GM13976 (cell line): Measurements from ENCODE around the gene ARID5B.

Source experiments
- DNase-seq: peaks from one replicate; pipeline ENCODE4 v3.0.0; 2012; ENCODE audit warnings: low spot score
- in situ Hi-C: fragments of 300-500 bp; cut with MboI; formaldehyde crosslinking; loops from one replicate; pipeline ENCODE4 v1.12.0; 2022; ENCODE audit warnings: low sequenced_read_pairs, mixed read lengths, inconsistent platforms; ENCODE audit not compliant: unreplicated experiment
- TF ChIP-seq, protein P1 (sequence below): IDR thresholded peaks from 2 replicates; pipeline ENCODE4 v1.5.1; 2012; ENCODE audit warnings: borderline replicate concordance, mild to moderate bottlenecking; ENCODE audit not compliant: insufficient read depth; ENCODE audit errors: extremely low read depth, missing control alignments, control extremely low read depth

Gene ARID5B

DNA sequence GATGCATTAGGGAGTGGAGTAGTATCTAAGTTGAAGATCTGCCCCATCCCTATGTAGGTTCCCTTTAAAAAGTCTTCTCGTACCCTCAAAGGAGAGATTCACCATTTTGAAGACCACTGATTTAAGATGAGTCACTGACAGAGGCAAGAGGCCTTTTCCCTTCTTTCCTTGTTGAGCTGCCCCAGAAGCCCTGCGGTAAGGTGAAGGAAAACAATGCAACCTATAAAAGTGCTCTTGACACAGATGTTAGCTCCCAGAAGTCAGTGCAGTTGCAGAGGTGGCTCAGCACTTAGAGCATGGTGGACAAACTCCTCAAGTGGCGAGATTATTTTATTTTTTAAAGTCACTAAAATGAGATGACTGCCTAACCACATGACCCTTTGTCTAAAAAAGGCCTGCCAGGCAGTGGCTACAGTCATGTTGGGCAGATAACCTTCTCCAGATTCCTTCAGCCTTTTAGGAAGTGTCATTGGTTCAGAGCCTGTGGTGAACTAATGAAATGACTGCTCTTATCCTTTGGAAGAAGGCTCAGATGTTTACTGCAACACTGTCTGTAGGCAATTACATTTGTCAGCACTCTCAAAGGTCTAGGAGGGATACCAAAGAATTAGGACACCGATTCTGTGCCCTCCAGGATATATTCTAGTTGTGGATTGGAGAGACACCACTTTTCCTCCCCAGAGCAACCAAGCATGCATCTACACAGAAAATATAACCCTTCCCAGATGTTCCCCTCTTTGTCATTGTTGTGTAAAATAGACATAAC is 88.7 kb downstream of the ARID5B start:
- TF ChIP-seq, protein P1, sequence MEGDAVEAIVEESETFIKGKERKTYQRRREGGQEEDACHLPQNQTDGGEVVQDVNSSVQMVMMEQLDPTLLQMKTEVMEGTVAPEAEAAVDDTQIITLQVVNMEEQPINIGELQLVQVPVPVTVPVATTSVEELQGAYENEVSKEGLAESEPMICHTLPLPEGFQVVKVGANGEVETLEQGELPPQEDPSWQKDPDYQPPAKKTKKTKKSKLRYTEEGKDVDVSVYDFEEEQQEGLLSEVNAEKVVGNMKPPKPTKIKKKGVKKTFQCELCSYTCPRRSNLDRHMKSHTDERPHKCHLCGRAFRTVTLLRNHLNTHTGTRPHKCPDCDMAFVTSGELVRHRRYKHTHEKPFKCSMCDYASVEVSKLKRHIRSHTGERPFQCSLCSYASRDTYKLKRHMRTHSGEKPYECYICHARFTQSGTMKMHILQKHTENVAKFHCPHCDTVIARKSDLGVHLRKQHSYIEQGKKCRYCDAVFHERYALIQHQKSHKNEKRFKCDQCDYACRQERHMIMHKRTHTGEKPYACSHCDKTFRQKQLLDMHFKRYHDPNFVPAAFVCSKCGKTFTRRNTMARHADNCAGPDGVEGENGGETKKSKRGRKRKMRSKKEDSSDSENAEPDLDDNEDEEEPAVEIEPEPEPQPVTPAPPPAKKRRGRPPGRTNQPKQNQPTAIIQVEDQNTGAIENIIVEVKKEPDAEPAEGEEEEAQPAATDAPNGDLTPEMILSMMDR: no peak
- no peak for DNase-seq
- in situ Hi-C loops: no loop called here

GRCh38 chr10:61990761-61991135 is 89.2 kb downstream of the ARID5B start:
- DNase-seq: no peak
- TF ChIP-seq, protein P1: no peak
- in situ Hi-C loops: no loop called here

DNA sequence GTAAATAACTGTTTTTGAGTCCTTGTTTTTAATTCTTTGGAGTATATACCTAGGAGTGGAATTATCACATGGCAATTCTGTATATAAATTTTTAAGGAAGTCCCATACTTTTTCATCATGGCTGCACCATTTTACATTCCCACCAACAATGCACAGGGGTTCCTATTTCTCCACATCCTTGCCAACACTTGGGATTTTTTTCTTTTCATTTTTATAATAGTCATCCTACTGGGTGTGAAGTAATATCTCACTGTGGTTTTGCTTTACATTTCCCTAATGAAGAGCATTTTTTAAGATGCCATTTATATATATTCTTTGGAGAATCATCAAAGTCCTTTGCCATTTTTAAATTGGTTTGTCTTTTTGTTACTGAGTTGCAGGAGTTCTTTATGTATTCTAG is 89.7 kb downstream of the ARID5B start:
- in situ Hi-C loops: no loop called here
- TF ChIP-seq, protein P1: no peak

DNA sequence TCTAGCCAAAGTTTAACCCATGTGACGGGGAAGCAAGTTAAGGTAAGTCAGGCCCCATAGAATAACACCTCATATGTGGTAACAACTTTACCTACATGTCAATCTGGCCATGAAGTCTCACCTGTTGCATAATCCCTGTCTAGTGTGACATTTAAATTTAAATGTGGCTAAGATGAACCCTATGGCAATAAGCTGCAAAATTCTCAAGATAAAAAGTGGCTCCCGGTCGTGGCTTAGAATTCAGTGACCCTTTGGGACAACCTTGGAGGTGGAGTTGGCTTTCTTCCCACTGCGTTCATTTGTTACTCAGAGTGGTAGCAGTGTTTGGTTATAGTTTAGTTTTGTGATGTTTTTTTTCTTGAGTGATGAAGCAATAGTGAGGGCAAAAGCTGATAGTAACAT is 90.6 kb downstream of the ARID5B start:
- no peak for DNase-seq
- TF ChIP-seq, protein P1: no peak
- in situ Hi-C loops: no loop called here

More for the DNA sequence above, 89.7 kb downstream of the ARID5B start:
- DNase-seq: no peak

GRCh38 chr10:61992671-61993668 is 91.5 kb downstream of the ARID5B start:
- TF ChIP-seq, protein P1: no peak
- peak; percentile 18 for DNase-seq

DNA sequence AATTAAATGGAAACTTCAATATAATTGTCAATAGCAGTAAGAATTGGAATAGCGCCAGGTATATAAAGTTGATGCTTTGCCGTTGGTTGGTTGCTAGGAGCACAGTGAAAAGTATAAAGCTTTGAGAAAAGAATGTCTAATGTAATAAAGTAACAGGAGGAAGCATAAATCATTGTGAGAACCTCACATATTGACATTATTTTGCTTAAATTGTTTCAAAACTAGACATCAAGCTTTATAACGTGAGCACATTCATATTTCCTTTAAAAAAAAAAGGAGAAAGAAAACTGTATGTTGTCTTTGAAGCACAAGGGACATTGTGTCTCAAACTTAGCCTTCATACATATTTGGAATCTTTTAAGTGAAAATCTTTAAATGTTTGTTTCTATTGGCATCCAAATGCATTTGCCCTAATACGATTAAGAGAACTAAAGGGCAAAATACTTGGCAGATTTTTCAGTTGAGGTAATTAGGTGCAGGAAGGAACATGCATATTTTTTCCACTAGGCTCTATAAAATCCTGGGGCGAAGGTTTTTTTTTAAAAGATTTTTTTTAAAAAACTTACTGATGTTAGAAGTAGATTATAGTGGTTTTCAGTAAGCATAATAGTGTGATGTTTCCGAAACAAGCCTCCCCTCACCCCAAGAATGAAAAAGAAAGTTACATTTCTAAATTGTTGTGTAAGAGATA is 92.4 kb downstream of the ARID5B start:
- no peak for DNase-seq
- in situ Hi-C loops: no loop called here
- TF ChIP-seq, protein P1: no peak

More at GRCh38 chr10:61992671-61993668, 91.5 kb downstream of the ARID5B start:
- in situ Hi-C loops: no loop called here
